ENCODE measurements around the gene DAP3.

The DAP3 gene

DNA sequence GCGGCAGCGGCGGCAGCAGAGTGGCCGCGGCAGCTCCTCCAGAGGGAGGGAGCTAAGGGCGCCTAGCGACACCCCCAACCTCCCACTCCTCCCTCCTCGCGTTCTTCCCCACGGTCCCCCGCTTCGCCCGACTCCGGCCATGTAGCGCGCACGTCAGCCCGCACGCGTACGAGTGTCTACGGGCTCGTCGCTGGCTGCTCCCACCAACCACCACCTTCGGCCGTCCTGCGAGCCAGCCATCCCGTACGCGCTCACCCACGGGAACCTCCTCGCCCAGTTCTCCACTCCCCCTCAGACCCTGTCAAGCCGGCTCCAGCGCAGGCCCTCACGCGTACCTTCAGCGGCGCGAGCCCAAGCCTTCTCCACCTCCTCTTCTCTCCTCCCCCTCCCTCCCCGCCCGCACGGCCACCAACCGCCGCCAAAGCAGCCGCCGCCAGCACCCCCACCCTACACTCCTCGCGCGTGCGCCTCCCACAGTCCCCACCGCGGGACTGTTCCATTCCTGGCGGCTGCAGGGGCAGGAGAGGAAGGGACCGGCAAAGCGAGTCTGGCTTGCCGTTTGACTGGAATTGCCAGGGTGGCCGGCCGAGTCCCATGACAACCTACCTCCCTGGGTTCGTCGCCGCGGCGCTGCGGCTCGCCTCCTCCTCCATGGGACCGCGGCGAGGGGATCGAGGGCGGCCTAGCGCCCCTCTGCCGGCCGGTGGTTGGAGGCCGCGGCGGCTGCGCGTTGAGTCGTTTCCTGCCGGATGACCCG lies 389 bp upstream of the DAP3 start, which contains the start of gene YY1AP1 (continued):
- TF ChIP-seq, protein P1, sequence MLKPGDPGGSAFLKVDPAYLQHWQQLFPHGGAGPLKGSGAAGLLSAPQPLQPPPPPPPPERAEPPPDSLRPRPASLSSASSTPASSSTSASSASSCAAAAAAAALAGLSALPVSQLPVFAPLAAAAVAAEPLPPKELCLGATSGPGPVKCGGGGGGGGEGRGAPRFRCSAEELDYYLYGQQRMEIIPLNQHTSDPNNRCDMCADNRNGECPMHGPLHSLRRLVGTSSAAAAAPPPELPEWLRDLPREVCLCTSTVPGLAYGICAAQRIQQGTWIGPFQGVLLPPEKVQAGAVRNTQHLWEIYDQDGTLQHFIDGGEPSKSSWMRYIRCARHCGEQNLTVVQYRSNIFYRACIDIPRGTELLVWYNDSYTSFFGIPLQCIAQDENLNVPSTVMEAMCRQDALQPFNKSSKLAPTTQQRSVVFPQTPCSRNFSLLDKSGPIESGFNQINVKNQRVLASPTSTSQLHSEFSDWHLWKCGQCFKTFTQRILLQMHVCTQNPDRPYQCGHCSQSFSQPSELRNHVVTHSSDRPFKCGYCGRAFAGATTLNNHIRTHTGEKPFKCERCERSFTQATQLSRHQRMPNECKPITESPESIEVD (tag by site-specific recombination; IDR thresholded peaks at IDR 0.05): no peak
- TF ChIP-seq, protein P2, sequence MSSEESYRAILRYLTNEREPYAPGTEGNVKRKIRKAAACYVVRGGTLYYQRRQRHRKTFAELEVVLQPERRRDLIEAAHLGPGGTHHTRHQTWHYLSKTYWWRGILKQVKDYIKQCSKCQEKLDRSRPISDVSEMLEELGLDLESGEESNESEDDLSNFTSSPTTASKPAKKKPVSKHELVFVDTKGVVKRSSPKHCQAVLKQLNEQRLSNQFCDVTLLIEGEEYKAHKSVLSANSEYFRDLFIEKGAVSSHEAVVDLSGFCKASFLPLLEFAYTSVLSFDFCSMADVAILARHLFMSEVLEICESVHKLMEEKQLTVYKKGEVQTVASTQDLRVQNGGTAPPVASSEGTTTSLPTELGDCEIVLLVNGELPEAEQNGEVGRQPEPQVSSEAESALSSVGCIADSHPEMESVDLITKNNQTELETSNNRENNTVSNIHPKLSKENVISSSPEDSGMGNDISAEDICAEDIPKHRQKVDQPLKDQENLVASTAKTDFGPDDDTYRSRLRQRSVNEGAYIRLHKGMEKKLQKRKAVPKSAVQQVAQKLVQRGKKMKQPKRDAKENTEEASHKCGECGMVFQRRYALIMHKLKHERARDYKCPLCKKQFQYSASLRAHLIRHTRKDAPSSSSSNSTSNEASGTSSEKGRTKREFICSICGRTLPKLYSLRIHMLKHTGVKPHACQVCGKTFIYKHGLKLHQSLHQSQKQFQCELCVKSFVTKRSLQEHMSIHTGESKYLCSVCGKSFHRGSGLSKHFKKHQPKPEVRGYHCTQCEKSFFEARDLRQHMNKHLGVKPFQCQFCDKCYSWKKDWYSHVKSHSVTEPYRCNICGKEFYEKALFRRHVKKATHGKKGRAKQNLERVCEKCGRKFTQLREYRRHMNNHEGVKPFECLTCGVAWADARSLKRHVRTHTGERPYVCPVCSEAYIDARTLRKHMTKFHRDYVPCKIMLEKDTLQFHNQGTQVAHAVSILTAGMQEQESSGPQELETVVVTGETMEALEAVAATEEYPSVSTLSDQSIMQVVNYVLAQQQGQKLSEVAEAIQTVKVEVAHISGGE (tag by site-specific recombination; conservative IDR thresholded peaks at IDR 0.05; ENCODE audit: low read depth): no peak
- TF ChIP-seq ZNF311 (tag by site-specific recombination; IDR thresholded peaks at IDR 0.05; ENCODE audit: borderline replicate concordance) (no peak), ZNF140 (tag by site-specific recombination; IDR thresholded peaks at IDR 0.05) (no peak), ZNF19 (tag by site-specific recombination; IDR thresholded peaks at IDR 0.05; ENCODE audit: low read depth) (no peak), ZNF214 (tag by site-specific recombination; IDR thresholded peaks at IDR 0.05; ENCODE audit: borderline replicate concordance) (no peak), ZNF776 (tag by site-specific recombination; IDR thresholded peaks at IDR 0.05; ENCODE audit: borderline replicate concordance) (no peak), ZNF530 (tag by site-specific recombination; IDR thresholded peaks at IDR 0.05; ENCODE audit: low read depth) (no peak), IKZF3 (tag by site-specific recombination; IDR thresholded peaks at IDR 0.05) (peak; percentile 10; the same call in 1 of the 2 replicates), ZNF600 (tag by site-specific recombination; IDR thresholded peaks at IDR 0.05) (peak; percentile 78), ZNF510 (tag by site-specific recombination; IDR thresholded peaks at IDR 0.05; ENCODE audit: insufficient replicate concordance) (no peak), TCF7L2 (IDR thresholded peaks at IDR 0.05; ENCODE audit: borderline replicate concordance, low read depth, low read length) (no peak; the same call in 1 of the 2 replicates), ZNF48 (tag by site-specific recombination; IDR thresholded peaks at IDR 0.05) (no peak), ZBTB21 (tag by site-specific recombination; IDR thresholded peaks at IDR 0.05) (no peak), GFI1B (tag by site-specific recombination; IDR thresholded peaks at IDR 0.05) (no peak), ZFP69B (tag by site-specific recombination; IDR thresholded peaks at IDR 0.05) (peak; percentile 34; the same call in 1 of the 2 replicates), ZNF629 (tag by site-specific recombination; IDR thresholded peaks at IDR 0.05) (peak; percentile 74), ZBTB20 (tag by site-specific recombination; IDR thresholded peaks at IDR 0.05) (peak; percentile 54), ZNF239 (tag by site-specific recombination; IDR thresholded peaks at IDR 0.05) (no peak)
- TF ChIP-seq, protein P3, sequence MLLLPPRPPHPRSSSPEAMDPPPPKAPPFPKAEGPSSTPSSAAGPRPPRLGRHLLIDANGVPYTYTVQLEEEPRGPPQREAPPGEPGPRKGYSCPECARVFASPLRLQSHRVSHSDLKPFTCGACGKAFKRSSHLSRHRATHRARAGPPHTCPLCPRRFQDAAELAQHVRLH (tag by site-specific recombination; IDR thresholded peaks at IDR 0.05): peak; percentile 79; the same call in 1 of the 2 replicates
- TF ChIP-seq, protein P4, sequence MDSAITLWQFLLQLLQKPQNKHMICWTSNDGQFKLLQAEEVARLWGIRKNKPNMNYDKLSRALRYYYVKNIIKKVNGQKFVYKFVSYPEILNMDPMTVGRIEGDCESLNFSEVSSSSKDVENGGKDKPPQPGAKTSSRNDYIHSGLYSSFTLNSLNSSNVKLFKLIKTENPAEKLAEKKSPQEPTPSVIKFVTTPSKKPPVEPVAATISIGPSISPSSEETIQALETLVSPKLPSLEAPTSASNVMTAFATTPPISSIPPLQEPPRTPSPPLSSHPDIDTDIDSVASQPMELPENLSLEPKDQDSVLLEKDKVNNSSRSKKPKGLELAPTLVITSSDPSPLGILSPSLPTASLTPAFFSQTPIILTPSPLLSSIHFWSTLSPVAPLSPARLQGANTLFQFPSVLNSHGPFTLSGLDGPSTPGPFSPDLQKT (IDR thresholded peaks at IDR 0.05; ENCODE audit: borderline replicate concordance, low read depth, low read length): no peak
- TF ChIP-seq, protein P5, sequence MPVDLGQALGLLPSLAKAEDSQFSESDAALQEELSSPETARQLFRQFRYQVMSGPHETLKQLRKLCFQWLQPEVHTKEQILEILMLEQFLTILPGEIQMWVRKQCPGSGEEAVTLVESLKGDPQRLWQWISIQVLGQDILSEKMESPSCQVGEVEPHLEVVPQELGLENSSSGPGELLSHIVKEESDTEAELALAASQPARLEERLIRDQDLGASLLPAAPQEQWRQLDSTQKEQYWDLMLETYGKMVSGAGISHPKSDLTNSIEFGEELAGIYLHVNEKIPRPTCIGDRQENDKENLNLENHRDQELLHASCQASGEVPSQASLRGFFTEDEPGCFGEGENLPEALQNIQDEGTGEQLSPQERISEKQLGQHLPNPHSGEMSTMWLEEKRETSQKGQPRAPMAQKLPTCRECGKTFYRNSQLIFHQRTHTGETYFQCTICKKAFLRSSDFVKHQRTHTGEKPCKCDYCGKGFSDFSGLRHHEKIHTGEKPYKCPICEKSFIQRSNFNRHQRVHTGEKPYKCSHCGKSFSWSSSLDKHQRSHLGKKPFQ (tag by site-specific recombination; IDR thresholded peaks at IDR 0.05): no peak
- TF ChIP-seq, protein P6, sequence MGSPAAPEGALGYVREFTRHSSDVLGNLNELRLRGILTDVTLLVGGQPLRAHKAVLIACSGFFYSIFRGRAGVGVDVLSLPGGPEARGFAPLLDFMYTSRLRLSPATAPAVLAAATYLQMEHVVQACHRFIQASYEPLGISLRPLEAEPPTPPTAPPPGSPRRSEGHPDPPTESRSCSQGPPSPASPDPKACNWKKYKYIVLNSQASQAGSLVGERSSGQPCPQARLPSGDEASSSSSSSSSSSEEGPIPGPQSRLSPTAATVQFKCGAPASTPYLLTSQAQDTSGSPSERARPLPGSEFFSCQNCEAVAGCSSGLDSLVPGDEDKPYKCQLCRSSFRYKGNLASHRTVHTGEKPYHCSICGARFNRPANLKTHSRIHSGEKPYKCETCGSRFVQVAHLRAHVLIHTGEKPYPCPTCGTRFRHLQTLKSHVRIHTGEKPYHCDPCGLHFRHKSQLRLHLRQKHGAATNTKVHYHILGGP (tag by site-specific recombination; IDR thresholded peaks at IDR 0.05): no peak
- TF ChIP-seq, protein P7, sequence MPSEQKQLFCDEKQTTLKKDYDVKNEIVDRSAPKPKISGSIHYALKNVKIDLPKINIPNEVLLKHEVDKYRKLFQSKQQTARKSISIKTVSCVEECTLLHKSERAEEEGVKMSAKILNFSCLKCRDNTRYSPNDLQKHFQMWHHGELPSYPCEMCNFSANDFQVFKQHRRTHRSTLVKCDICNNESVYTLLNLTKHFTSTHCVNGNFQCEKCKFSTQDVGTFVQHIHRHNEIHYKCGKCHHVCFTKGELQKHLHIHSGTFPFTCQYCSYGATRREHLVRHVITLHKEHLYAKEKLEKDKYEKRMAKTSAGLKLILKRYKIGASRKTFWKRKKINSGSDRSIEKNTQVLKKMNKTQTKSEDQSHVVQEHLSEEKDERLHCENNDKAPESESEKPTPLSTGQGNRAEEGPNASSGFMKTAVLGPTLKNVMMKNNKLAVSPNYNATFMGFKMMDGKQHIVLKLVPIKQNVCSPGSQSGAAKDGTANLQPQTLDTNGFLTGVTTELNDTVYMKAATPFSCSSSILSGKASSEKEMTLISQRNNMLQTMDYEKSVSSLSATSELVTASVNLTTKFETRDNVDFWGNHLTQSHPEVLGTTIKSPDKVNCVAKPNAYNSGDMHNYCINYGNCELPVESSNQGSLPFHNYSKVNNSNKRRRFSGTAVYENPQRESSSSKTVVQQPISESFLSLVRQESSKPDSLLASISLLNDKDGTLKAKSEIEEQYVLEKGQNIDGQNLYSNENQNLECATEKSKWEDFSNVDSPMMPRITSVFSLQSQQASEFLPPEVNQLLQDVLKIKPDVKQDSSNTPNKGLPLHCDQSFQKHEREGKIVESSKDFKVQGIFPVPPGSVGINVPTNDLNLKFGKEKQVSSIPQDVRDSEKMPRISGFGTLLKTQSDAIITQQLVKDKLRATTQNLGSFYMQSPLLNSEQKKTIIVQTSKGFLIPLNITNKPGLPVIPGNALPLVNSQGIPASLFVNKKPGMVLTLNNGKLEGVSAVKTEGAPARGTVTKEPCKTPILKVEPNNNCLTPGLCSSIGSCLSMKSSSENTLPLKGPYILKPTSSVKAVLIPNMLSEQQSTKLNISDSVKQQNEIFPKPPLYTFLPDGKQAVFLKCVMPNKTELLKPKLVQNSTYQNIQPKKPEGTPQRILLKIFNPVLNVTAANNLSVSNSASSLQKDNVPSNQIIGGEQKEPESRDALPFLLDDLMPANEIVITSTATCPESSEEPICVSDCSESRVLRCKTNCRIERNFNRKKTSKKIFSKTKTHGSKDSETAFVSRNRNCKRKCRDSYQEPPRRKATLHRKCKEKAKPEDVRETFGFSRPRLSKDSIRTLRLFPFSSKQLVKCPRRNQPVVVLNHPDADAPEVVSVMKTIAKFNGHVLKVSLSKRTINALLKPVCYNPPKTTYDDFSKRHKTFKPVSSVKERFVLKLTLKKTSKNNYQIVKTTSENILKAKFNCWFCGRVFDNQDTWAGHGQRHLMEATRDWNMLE (tag by site-specific recombination; conservative IDR thresholded peaks at IDR 0.05; ENCODE audit: low read depth): 0 out of 2 replicates have a peak, but pooled peaks have one; percentile 44
